ENCODE measurements around the gene PTGDR2. TPM values are rescaled to one million over a fixed set of nuclear protein-coding genes. Genes with fewer than 3 reads are reported as not detected.

PTGDR2 gene
- total and polyA plus RNA-seq, 9 of the 15 experiments (the other 6 are each of a cell fraction or from before 2014, with no cell fraction given) = 0.51 to 2.6 (median 1.6) TPM

- TF ChIP-seq U2AF1 (optimal IDR thresholded peaks at IDR 0.05; ENCODE audit: low read depth, low read length) (no peak), ZNF224 (CRISPR knock-in tag; IDR thresholded peaks at IDR 0.05) (no peak), CBX5 (IDR thresholded peaks at IDR 0.05; ENCODE audit: borderline replicate concordance, low read depth) (0 out of 2 replicates have a peak, but pooled peaks have one; percentile 21), CREM (IDR thresholded peaks at IDR 0.05; ENCODE audit: low read depth) (0 out of 2 replicates have a peak, but pooled peaks have one; percentile 26), PRDM10 (IDR thresholded peaks at IDR 0.05; ENCODE audit: partially characterized antibody) (peak; percentile 35), ZNF740 (CRISPR knock-in tag; IDR thresholded peaks at IDR 0.05) (peak; percentile 64; the same call in 1 of the 2 replicates), ZNF740 (tag; IDR thresholded peaks at IDR 0.05) (no peak), SP2 (IDR thresholded peaks at IDR 0.05; ENCODE audit: extremely low read depth, low read depth, low read length, poor library complexity, severe bottlenecking) (no peak), RCOR1 (IDR thresholded peaks at IDR 0.05; ENCODE audit: borderline replicate concordance in 1 of 2, low read depth in 2 of 2, low read length in 2 of 2) (peak in 1 of 2 experiments; percentile 90; a peak in 2 of 4 replicates), POLR2AphosphoS5 (IDR thresholded peaks at IDR 0.05; ENCODE audit: control insufficient read depth, insufficient read depth, low read depth, low read length) (peak; percentile 24; the same call in 1 of the 2 replicates), CHD4 (IDR thresholded peaks at IDR 0.05; ENCODE audit: insufficient read depth, insufficient replicate concordance, low read depth, low read length, poor library complexity, severe bottlenecking) (peak; percentile 46), ZNF436 (CRISPR knock-in tag; IDR thresholded peaks at IDR 0.05) (no peak), RBFOX2 (IDR thresholded peaks at IDR 0.05; ENCODE audit: low read depth, low read length) (peak; percentile 30; the same call in 1 of the 2 replicates), MYC (IDR thresholded peaks at IDR 0.05; ENCODE audit: low read depth, low read length) (peak; percentile 73), MYC (CRISPR knock-in tag; IDR thresholded peaks at IDR 0.05; ENCODE audit: borderline replicate concordance, low read depth) (no peak), DACH1 (IDR thresholded peaks at IDR 0.05; ENCODE audit: partially characterized antibody) (no peak)
Measured at GRCh38 chr11:60854140-60854846, 1.5 kb downstream of the PTGDR2 start (continued).

Data from K562 (cell line).